GM18861 (cell line): ENCODE results near the gene LRRC10.

ENCODE experiments used
- ATAC-seq: cut with Tn5 transposase; IDR thresholded peaks from one replicate; pipeline ENCODE4 v1.9.1; 2021; ENCODE audit not compliant: unreplicated experiment

LRRC10 gene

DNA sequence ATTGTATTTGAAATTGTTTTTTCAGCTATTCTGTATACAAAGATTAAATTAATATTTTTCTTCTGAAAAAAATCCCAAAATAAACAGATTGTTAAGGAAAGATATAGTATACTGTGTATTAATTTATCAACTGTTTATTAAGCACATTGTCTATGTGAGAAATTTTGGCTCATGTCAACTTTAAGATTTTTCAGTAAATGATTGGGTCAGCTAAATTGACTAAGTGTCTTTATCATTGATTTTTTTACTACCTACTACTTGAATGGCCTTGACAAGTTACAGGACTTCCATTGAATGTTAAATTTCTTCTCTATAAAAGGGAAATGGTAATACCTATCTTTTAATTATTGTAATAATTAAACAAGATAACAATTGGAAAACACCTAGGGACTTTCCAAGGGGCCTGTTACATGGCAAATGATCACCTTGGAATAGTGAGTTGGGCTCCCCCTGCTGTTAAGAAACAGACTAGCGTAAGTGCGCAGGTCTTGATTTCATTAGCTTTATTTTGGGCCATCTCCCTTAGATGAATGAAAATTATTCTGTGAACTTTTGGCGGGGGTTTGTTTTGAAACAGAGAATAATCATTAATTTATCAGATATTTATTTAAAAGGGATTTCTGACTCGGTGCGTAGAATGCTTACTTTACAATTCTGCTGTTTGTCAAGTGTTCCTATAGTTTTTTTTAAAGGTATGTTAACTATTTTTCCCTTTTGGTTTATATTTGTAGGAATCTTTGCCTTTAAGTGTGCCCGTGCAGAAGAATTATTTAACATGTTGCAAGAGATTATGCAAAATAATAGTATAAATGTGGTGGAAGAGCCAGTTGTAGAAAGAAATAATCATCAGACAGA, 39.9 kb downstream of the LRRC10 start:
- ATAC-seq: peak; percentile 82

DNA sequence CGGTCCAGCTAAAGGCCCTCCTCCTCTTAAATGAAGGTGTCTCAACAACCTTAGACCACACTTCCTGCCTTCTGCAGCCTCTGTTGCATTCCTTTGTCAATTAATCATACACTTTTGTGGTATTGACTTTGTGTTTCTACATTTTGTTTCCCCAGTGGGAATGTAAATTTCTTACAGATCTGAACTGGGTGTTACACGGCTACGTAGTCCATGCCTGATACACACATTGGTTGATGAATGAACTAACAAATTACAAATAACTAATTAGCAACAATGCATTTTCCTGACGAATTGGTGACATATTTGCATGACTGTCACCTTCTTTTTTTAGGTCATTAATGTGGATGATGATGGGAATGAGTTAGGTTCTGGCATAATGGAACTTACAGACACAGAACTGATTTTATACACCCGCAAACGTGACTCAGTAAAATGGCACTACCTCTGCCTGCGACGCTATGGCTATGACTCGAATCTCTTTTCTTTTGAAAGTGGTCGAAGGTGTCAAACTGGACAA, 40.6 kb downstream of the LRRC10 start:
- no peak for ATAC-seq

DNA sequence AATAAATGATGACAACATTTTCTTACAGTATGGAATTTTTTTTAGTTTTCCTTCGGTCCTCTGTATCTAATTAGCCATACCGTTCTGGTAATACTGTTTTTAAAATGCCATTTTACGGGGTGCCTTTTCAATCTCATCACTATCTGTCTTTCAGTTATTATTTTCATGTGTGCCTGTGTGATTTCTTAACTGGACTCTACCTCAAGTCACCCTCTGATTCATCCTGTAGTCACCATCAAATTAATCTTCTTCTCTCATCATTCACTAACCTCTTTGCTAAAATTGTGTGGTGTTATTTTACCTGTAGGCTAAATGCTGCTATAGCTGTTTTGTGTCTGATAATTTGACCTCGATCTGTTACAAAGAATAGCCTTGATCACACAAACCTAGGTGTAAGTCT, 41.5 kb downstream of the LRRC10 start:
- no peak for ATAC-seq

DNA sequence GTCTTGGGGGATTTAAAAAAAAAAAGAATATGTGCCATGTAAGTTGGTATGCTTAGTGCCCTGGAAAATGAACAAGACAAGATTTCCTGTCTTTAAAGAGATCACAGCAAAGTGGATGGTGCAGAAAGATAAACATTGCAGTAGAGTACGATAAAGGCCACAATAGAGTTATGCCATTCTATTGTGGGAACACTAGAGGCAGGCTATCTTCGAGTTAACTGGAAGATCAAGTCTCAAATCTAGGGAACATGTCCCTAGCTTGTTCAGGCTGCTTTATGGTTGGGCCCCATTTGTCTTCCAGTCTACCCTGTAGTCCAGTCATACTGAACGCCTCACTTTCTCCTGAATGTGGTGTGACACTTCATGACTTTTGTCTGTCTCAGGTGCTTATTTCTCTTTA, 44.1 kb downstream of the LRRC10 start:
- ATAC-seq: no peak

- ATAC-seq: no peak
Observed at GRCh38 chr12:69563166-69563762, 47.4 kb downstream of the LRRC10 start.
